H1 (cell line): ENCODE measurements around the gene ALOX15. TPM values are rescaled to one million over a fixed set of nuclear protein-coding genes. Genes with fewer than 3 reads are reported as not detected.

Experiments used
- CTCF ChIA-PET: fragments of 300-600 bp; sonication (Branson Sonifier 250); formaldehyde crosslinking; loops from one replicate; lab custom pipeline; 2021; ENCODE audit not compliant: partially characterized antibody; lab: Charles Lee
- POLR2A ChIA-PET: fragments of 300-600 bp; sonication (Branson Sonifier 250); formaldehyde crosslinking; loops from one replicate; lab custom pipeline; 2021; ENCODE audit warnings: inconsistent platforms; ENCODE audit not compliant: partially characterized antibody; lab: Charles Lee
- DNase-seq, 2 experiments: peaks; one replicate each; pipeline versions ENCODE4 v3.0.0 to v3.0.0-alpha.2; 2010 to 2022; ENCODE audit warnings: low spot score in 2 of 2, low read depth in 1 of 2, mixed read lengths in 1 of 2
- FAIRE-seq: peaks from 2 replicates; lab custom pipeline; 2011; peaks lifted over from hg19 to GRCh38; lab: Jason Lieb, UNC
- H2AFZ ChIP-seq: 2 replicates; pipeline ENCODE4 v1.8.1; 2012; ENCODE audit warnings: low read length, inconsistent platforms
- H2AK5ac ChIP-seq: 2 replicates; pipeline ENCODE4 v1.6.1; 2013; ENCODE audit warnings: low read depth, low read length
- H2BK120ac ChIP-seq: replicated peaks from 2 replicates; pipeline ENCODE3; 2013; ENCODE audit warnings: low read depth, low read length, inconsistent platforms
- H2BK12ac ChIP-seq: 2 replicates; pipeline ENCODE4 v1.6.1; 2013; ENCODE audit warnings: low read depth, low read length
- H2BK15ac ChIP-seq: 2 replicates; pipeline ENCODE4 v1.6.1; 2013; ENCODE audit warnings: low read length
- H2BK20ac ChIP-seq: 2 replicates; pipeline ENCODE4 v1.6.1; 2013; ENCODE audit warnings: low read length
- H2BK5ac ChIP-seq: 2 replicates; pipeline ENCODE4 v1.6.1; 2013; ENCODE audit warnings: low read depth, low read length
- H3K14ac ChIP-seq: 2 replicates; pipeline ENCODE4 v1.6.1; 2013; ENCODE audit warnings: inconsistent platforms; ENCODE audit not compliant: insufficient read length
- H3K18ac ChIP-seq: 2 replicates; pipeline ENCODE4 v1.6.1; 2013; ENCODE audit warnings: low read length; ENCODE audit errors: extremely low read depth
- H3K23ac ChIP-seq: 2 replicates; pipeline ENCODE4 v1.6.1; 2013; ENCODE audit warnings: inconsistent platforms; ENCODE audit not compliant: insufficient read length
- H3K23me2 ChIP-seq: 2 replicates; pipeline ENCODE4 v1.6.1; 2013; ENCODE audit warnings: low read depth, low read length
- H3K27ac ChIP-seq: 2 replicates; pipeline ENCODE4 v1.6.1; 2011; ENCODE audit warnings: low read depth, low read length, inconsistent platforms
- H3K27me3 ChIP-seq, 4 experiments: replicated peaks in 1 of 4; 1 replicate in 1 of 4; 2 replicates in 3 of 4; pipeline versions ENCODE4 v1.6.1 to v1.8.1; 2011 to 2013; ENCODE audit warnings: low read length in 3 of 4, mild to moderate bottlenecking in 3 of 4, inconsistent platforms in 2 of 4, mixed read lengths in 2 of 4, moderate library complexity in 1 of 4; ENCODE audit not compliant: control insufficient read depth in 3 of 4, insufficient read depth in 3 of 4; ENCODE audit errors: extremely low read depth in 1 of 4
- H3K36me3 ChIP-seq, 4 experiments: 2 replicates each; pipeline versions ENCODE4 v1.6.1 to v1.8.1; 2011 to 2013; ENCODE audit warnings: mild to moderate bottlenecking in 4 of 4, low read length in 3 of 4, moderate library complexity in 2 of 4, control low read depth in 1 of 4, inconsistent platforms in 1 of 4; ENCODE audit not compliant: insufficient read depth in 4 of 4, control insufficient read depth in 2 of 4
- H3K4ac ChIP-seq: replicated peaks from 2 replicates; pipeline ENCODE3; 2013; ENCODE audit warnings: low read length, low read depth, mixed read lengths, inconsistent platforms; ENCODE audit not compliant: insufficient read length
- H3K4me1 ChIP-seq, 4 experiments: replicated peaks in 1 of 4; 1 replicate in 1 of 4; 2 replicates in 3 of 4; pipeline versions ENCODE4 v1.6.1 to v1.8.1; 2011 to 2013; ENCODE audit warnings: low read length in 3 of 4, inconsistent platforms in 2 of 4, mixed read lengths in 1 of 4; ENCODE audit not compliant: insufficient read depth in 4 of 4, control insufficient read depth in 3 of 4
- H3K4me2 ChIP-seq, 2 experiments: 2 replicates each; pipeline versions ENCODE4 v1.6.1 to v1.8.1; 2011 to 2013; ENCODE audit warnings: low read depth in 2 of 2, low read length in 2 of 2, control low read depth in 1 of 2, inconsistent platforms in 1 of 2, mild to moderate bottlenecking in 1 of 2; ENCODE audit not compliant: insufficient read depth in 1 of 2
- H3K4me3 ChIP-seq, 4 experiments: fragments of 200-600, 300-600 bp in 1 of 4; sonication (generic), shearing (Covaris generic), sonication (Bioruptor Twin) in 1 of 4; 2 replicates each; pipeline versions ENCODE4 v1.5.1 to v1.8.1; 2011 to 2016; ENCODE audit warnings: low read length in 4 of 4, low read depth in 3 of 4, control low read depth in 2 of 4, inconsistent platforms in 2 of 4, mild to moderate bottlenecking in 2 of 4, mixed read lengths in 1 of 4, moderate library complexity in 1 of 4; ENCODE audit not compliant: insufficient read depth in 2 of 4; ENCODE audit errors: extremely low read depth in 1 of 4
- H3K56ac ChIP-seq: replicated peaks from 2 replicates; pipeline ENCODE3; 2013; ENCODE audit warnings: low read depth, mild to moderate bottlenecking, mixed read lengths, low read length, inconsistent platforms; ENCODE audit not compliant: insufficient read length
- H3K79me1 ChIP-seq: 2 replicates; pipeline ENCODE4 v1.6.1; 2013; ENCODE audit warnings: low read depth, low read length, control low read depth
- H3K79me2 ChIP-seq, 2 experiments: 2 replicates each; pipeline versions ENCODE4 v1.6.1 to v1.8.1; 2012 to 2013; ENCODE audit warnings: low read length in 2 of 2, mild to moderate bottlenecking in 2 of 2, inconsistent platforms in 1 of 2; ENCODE audit not compliant: insufficient read depth in 2 of 2, control insufficient read depth in 1 of 2
- H3K9ac ChIP-seq, 4 experiments: replicated peaks in 1 of 4; 1 replicate in 1 of 4; 2 replicates in 3 of 4; pipeline versions ENCODE4 v1.6.1 to v1.8.1; 2011 to 2013; ENCODE audit warnings: low read depth in 3 of 4, low read length in 3 of 4, control low read depth in 2 of 4, mild to moderate bottlenecking in 2 of 4, moderate library complexity in 2 of 4, inconsistent platforms in 1 of 4; ENCODE audit errors: extremely low read depth in 1 of 4
- H3K9me3 ChIP-seq, 2 experiments: 2 replicates each; pipeline versions ENCODE4 v1.6.1 to v1.8.1; 2012 to 2013; ENCODE audit warnings: mild to moderate bottlenecking in 2 of 2, moderate library complexity in 2 of 2, control low read depth in 1 of 2, inconsistent platforms in 1 of 2, low read depth in 1 of 2, low read length in 1 of 2, mixed read lengths in 1 of 2; ENCODE audit not compliant: insufficient read depth in 2 of 2
- H4K20me1 ChIP-seq, 2 experiments: replicated peaks in 1 of 2; 2 replicates each; pipeline versions ENCODE3 to v1.8.1; 2011 to 2013; ENCODE audit warnings: inconsistent platforms in 2 of 2, low read length in 2 of 2, mild to moderate bottlenecking in 1 of 2; ENCODE audit not compliant: insufficient read depth in 2 of 2, control insufficient read depth in 1 of 2
- H4K5ac ChIP-seq: 2 replicates; pipeline ENCODE4 v1.6.1; 2013; ENCODE audit warnings: low read length, low read depth, mixed read lengths, inconsistent platforms; ENCODE audit not compliant: insufficient read length
- H4K8ac ChIP-seq: 2 replicates; pipeline ENCODE4 v1.8.0; 2013; ENCODE audit warnings: mild to moderate bottlenecking, moderate library complexity, low read length, inconsistent platforms; ENCODE audit not compliant: insufficient read depth; ENCODE audit errors: extremely low read depth
- H4K91ac ChIP-seq: replicated peaks from 2 replicates; pipeline ENCODE3; 2013; ENCODE audit warnings: low read length, mixed read lengths, inconsistent platforms; ENCODE audit not compliant: insufficient read length
- ASH2L ChIP-seq: fragments of 200-600, 300-600 bp; sonication (generic); IDR thresholded peaks from one replicate; pipeline ENCODE4 v1.7.1; 2017; ENCODE audit warnings: low read length
- CBX8 ChIP-seq: fragments of 300-800, 300-1000 bp; sonication (generic); IDR thresholded peaks from 2 replicates; pipeline ENCODE4 v1.7.1; 2016; ENCODE audit warnings: low read depth, low read length, borderline replicate concordance
- CREB1 ChIP-seq: IDR thresholded peaks from 2 replicates; pipeline ENCODE4 v1.6.1; 2012; ENCODE audit warnings: inconsistent platforms
- EZH2 ChIP-seq: fragments of 200-600 bp; sonication (generic); IDR thresholded peaks from 2 replicates; pipeline ENCODE4 v1.7.1; 2012; ENCODE audit warnings: low read depth, mild to moderate bottlenecking, moderate library complexity, low read length, inconsistent platforms; ENCODE audit not compliant: severe bottlenecking
- GTF2F1 ChIP-seq: IDR thresholded peaks from 2 replicates; pipeline ENCODE4 v1.6.1; 2012; ENCODE audit warnings: low read depth, low read length, improper control_type of control experiment, borderline replicate concordance
- KDM4A ChIP-seq: IDR thresholded peaks from one replicate; pipeline ENCODE4 v1.7.1; 2012; ENCODE audit warnings: low read depth, mild to moderate bottlenecking, moderate library complexity, low read length, inconsistent platforms; ENCODE audit not compliant: severe bottlenecking
- RBBP5 ChIP-seq: IDR thresholded peaks from 2 replicates; pipeline ENCODE4 v1.7.1; 2012; ENCODE audit warnings: low read depth, mild to moderate bottlenecking, inconsistent platforms, low read length, moderate library complexity, borderline replicate concordance
- SP2 ChIP-seq: IDR thresholded peaks from 2 replicates; pipeline ENCODE4 v1.6.1; 2012; ENCODE audit warnings: mild to moderate bottlenecking, low read length, inconsistent platforms
- SP4 ChIP-seq: IDR thresholded peaks from 2 replicates; pipeline ENCODE4 v1.6.1; 2012; ENCODE audit warnings: low read length, inconsistent platforms
- SRF ChIP-seq: IDR thresholded peaks from 2 replicates; pipeline ENCODE4 v1.6.1; 2011; ENCODE audit warnings: mild to moderate bottlenecking, low read depth, low read length, moderate library complexity
- TAF1 ChIP-seq: IDR thresholded peaks from 2 replicates; pipeline ENCODE4 v1.6.1; 2011; ENCODE audit warnings: mild to moderate bottlenecking, low read depth, low read length
- USF2 ChIP-seq: IDR thresholded peaks from 2 replicates; pipeline ENCODE4 v1.6.1; 2011; ENCODE audit warnings: low read length, improper control_type of control experiment
- WGBS, 2 experiments: shearing (Covaris generic) in 1 of 2; methylation state at CpG; one replicate each; pipeline versions ENCODE4 v1.1.6 to v1.1.7; 2013 to 2015; ENCODE audit warnings: low lambda C conversion rate in 2 of 2, mixed read lengths in 2 of 2, inconsistent platforms in 1 of 2, low coverage in 1 of 2, missing lambda C conversion rate in 1 of 2; ENCODE audit not compliant: insufficient replicate concordance in 2 of 2, insufficient coverage in 1 of 2, insufficient read length in 1 of 2; ENCODE audit errors: extremely low coverage in 1 of 2, missing lambda C conversion rate in 1 of 2; 5-methylcytosine and 5-hydroxymethylcytosine counted together
- polyA plus RNA-seq, 7 experiments: library from polyadenylated mRNA; depleted of rRNA in 3 of 7; stranded (reverse) in 5 of 7; unstranded in 2 of 7; fragments of >200 nt in 5 of 7; fragments of 200-250 nt in 2 of 7; gene quantifications; 1 replicate in 5 of 7; 2 replicates in 1 of 7; 4 replicates in 1 of 7; pipeline versions ENCODE4 v1.2.1 to v1.2.3, GENCODE V29; 2011 to 2013; ENCODE audit warnings: missing spikeins in 2 of 7, mixed read lengths in 2 of 7
- total RNA-seq: library from RNA; stranded (reverse); fragmentation: NEBNext Ultra II Directional; extraction: Animal tissue kit (Norgen Biotek cat#: 25700); gene quantifications from 2 replicates; pipeline ENCODE4 v1.2.1, GENCODE V29; 2021

ALOX15 gene
- total and polyA plus RNA-seq, 2 of the 8 experiments (the other 6 are each of a cell fraction or from before 2014, with no cell fraction given): 1.5 to 1.7 TPM

GRCh38 chr17:4584917-4585637, 56.4 kb downstream of the ALOX15 start:
- POLR2A ChIA-PET: interaction anchor here (1.2 to 2.0 kb wide), 4 partner anchors 8 to 51 kb away, joined by 3 to 4 read pairs (median 4); no protein-coding TSS in a partner anchor
- Histone ChIP-seq H3K4me1 (peaks cover 0 to 22% (median 13%) of the 10 kb centered on the region in 4 experiments; a peak in 6 of 7 replicates), H2BK120ac (no peak overlapping the region), H3K9me3 (no peaks in the 10 kb centered on the region), H4K91ac (peak overlapping the region; percentile 61), H4K20me1 (peaks cover 0 to 1% of the 10 kb centered on the region in 2 experiments), H3K23ac (no peak overlapping the region), H3K4ac (no peak overlapping the region), H2AK5ac (no peak overlapping the region), H2BK12ac (no peak overlapping the region), H3K9ac (no peak overlapping the region), H3K79me1 (no peaks in the 10 kb centered on the region), H2BK5ac (no peak overlapping the region; the same call in 1 of the 2 replicates), H2BK20ac (no peak overlapping the region), H3K18ac (no peak overlapping the region), H3K23me2 (peaks cover 10% of the 10 kb centered on the region; the same call in 1 of the 2 replicates), H3K27ac (no peak overlapping the region), H3K14ac (no peak overlapping the region), H3K27me3 (peaks cover 8 to 45% (median 38%) of the 10 kb centered on the region in 4 experiments), H3K4me3 (peak overlapping the region; percentile 45 to 69 (median 58)), H4K8ac (no peak overlapping the region), H2AFZ (no peak overlapping the region), H2BK15ac (0 out of 2 replicates have a peak overlapping the region, but pooled peaks have one; percentile 88), H3K79me2 (no peaks in the 10 kb centered on the region), H3K4me2 (peak overlapping the region; percentile 75 to 88), H3K56ac (no peak overlapping the region), H3K36me3 (no peaks in the 10 kb centered on the region), H4K5ac (no peak overlapping the region)
- CTCF ChIA-PET: interaction anchor here (5.3 kb wide), 1 partner anchor 11 kb away, joined by 65 read pairs; no protein-coding TSS in a partner anchor
- FAIRE-seq (no peak), DNase-seq (peak in 1 of 2 experiments; percentile 72)
- 18% methylated on average over 47 of the region's 57 CpGs; no CpG with 5 or more reads in 1 of the 2 experiments for WGBS, 2 experiments
- TF ChIP-seq RBBP5: no peak
- peak; percentile 24 for TF ChIP-seq KDM4A
- no peak for TF ChIP-seq SRF
- no peak for TF ChIP-seq ASH2L
- no peak for TF ChIP-seq USF2
- no peak for TF ChIP-seq SP2
- no peak for TF ChIP-seq SP4
- TF ChIP-seq TAF1: no peak
- no peak for TF ChIP-seq CBX8
- TF ChIP-seq EZH2: peak; percentile 56
- no peak for TF ChIP-seq GTF2F1
- no peak for TF ChIP-seq CREB1
